K562 (cell line): ENCODE data around the gene CTRL. TPM values are rescaled to one million over a fixed set of nuclear protein-coding genes. Genes with fewer than 3 reads are reported as not detected.

Experiments
- CBFA2T3 ChIP-seq: fragments of 450-650 bp; IDR thresholded peaks from 2 replicates; pipeline ENCODE4 v1.6.1; 2017
- ETS2 ChIP-seq: IDR thresholded peaks from 2 replicates; pipeline ENCODE4 v1.6.1; 2016; ENCODE audit warnings: borderline replicate concordance, missing genetic modification characterization, mild to moderate bottlenecking, moderate library complexity, missing compliant biosample characterization; ENCODE audit not compliant: poor library complexity, severe bottlenecking
- FOXK2 ChIP-seq, 2 experiments: fragments of 450-650 bp; IDR thresholded peaks in 1 of 2; conservative IDR thresholded peaks in 1 of 2; 2 replicates each; pipeline ENCODE4 v1.6.1; 2016; ENCODE audit warnings: low read depth in 2 of 2, mild to moderate bottlenecking in 1 of 2
- MGA ChIP-seq: fragments of 450-650 bp; IDR thresholded peaks from 2 replicates; pipeline ENCODE4 v1.6.1; 2016; ENCODE audit warnings: mild to moderate bottlenecking, moderate library complexity
- PHF8 ChIP-seq: fragments of 200-600 bp; sonication (generic); IDR thresholded peaks from 2 replicates; pipeline ENCODE4 v1.6.1; 2012; ENCODE audit warnings: mixed run types, mild to moderate bottlenecking, inconsistent platforms, low read length, moderate library complexity, borderline replicate concordance
- PREB ChIP-seq: sonication (generic); formaldehyde crosslinking; IDR thresholded peaks from 2 replicates; pipeline ENCODE4 v1.8.1; 2023; ENCODE audit warnings: mild to moderate bottlenecking, missing genetic modification reagents
- PTRF ChIP-seq: fragments of 450-650 bp; IDR thresholded peaks from 2 replicates; pipeline ENCODE4 v1.6.1; 2016; ENCODE audit warnings: mild to moderate bottlenecking, missing genetic modification characterization, missing compliant biosample characterization
- RB1 ChIP-seq: fragments of 450-650 bp; IDR thresholded peaks from 2 replicates; pipeline ENCODE4 v1.6.1; 2017; ENCODE audit warnings: low read depth, mild to moderate bottlenecking
- ZNF592 ChIP-seq: fragments of 450-650 bp; IDR thresholded peaks from 2 replicates; pipeline ENCODE4 v1.6.1; 2017; ENCODE audit warnings: antibody characterized with exemption, mild to moderate bottlenecking
- polyA plus RNA-seq, 8 experiments: library from polyadenylated mRNA; depleted of rRNA in 4 of 8; stranded (reverse) in 5 of 8; unstranded in 3 of 8; fragments of >200 nt; fragmentation: Nextera tagmentation in 2 of 8; fragmentation: Illumina TruSeq in 1 of 8; extraction: Ambion mirVana in 2 of 8; extraction: Trizol in 1 of 8; gene quantifications; 2 replicates each; pipeline versions ENCODE4 v1.2.1 to v1.2.3, GENCODE V29; 2011 to 2014; ENCODE audit warnings: inconsistent platforms in 1 of 8, missing spikeins in 1 of 8
- total RNA-seq, 7 experiments: library from RNA; depleted of rRNA in 6 of 7; stranded (reverse); fragments of >200 nt in 6 of 7; fragmentation: Illumina TruSeq in 2 of 7; extraction: Trizol in 2 of 7; gene quantifications; 2 replicates each; pipeline versions ENCODE4 v1.2.1 to v1.2.3, GENCODE V29; 2011 to 2021; ENCODE audit warnings: low replicate concordance in 1 of 7

The CTRL gene
- total and polyA plus RNA-seq, 9 of the 15 experiments (the other 6 are each of a cell fraction or from before 2014, with no cell fraction given), result 1.4 to 5.6 (median 2.5) TPM

- peak; percentile 0; the same call in 1 of the 2 replicates for TF ChIP-seq MGA
- no peak for TF ChIP-seq PTRF (tag)
- TF ChIP-seq FOXK2 (conservative IDR thresholded peaks at IDR 0.05 in 1 of 2, IDR thresholded peaks at IDR 0.05 in 1 of 2; ENCODE audit: low read depth in 2 of 2), result 0 out of 4 replicates have a peak, but pooled peaks of 1 of the 2 experiments have one; percentile 7
- peak; percentile 35; the same call in 1 of the 2 replicates for TF ChIP-seq ZNF592
- TF ChIP-seq PREB (CRISPR knock-in tag), result no peak
- peak; percentile 30; the same call in 1 of the 2 replicates for TF ChIP-seq PHF8
- TF ChIP-seq RB1, result 0 out of 2 replicates have a peak, but pooled peaks have one; percentile 3
- TF ChIP-seq ETS2, result no peak
- TF ChIP-seq CBFA2T3, result peak; percentile 33
Observed at GRCh38 chr16:67969254-67970039, 37.8 kb upstream of the CTRL start (continued).
